K562 (cell line): ENCODE measurements around the gene BANP. TPM values are rescaled to one million over a fixed set of nuclear protein-coding genes. Genes with fewer than 3 reads are reported as not detected.

Experiments
- polyA plus RNA-seq, 8 experiments: library from polyadenylated mRNA; depleted of rRNA in 4 of 8; stranded (reverse) in 5 of 8; unstranded in 3 of 8; fragments of >200 nt; fragmentation: Nextera tagmentation in 2 of 8; fragmentation: Illumina TruSeq in 1 of 8; extraction: Ambion mirVana in 2 of 8; extraction: Trizol in 1 of 8; gene quantifications; 2 replicates each; pipeline versions ENCODE4 v1.2.1 to v1.2.3, GENCODE V29; 2011 to 2014; ENCODE audit warnings: inconsistent platforms in 1 of 8, missing spikeins in 1 of 8
- total RNA-seq, 7 experiments: library from RNA; depleted of rRNA in 6 of 7; stranded (reverse); fragments of >200 nt in 6 of 7; fragmentation: Illumina TruSeq in 2 of 7; extraction: Trizol in 2 of 7; gene quantifications; 2 replicates each; pipeline versions ENCODE4 v1.2.1 to v1.2.3, GENCODE V29; 2011 to 2021; ENCODE audit warnings: low replicate concordance in 1 of 7
- TF ChIP-seq, protein P1 (sequence below), 2 experiments: fragments of 450-650 bp; IDR thresholded peaks; 2 replicates each; pipeline ENCODE4 v1.6.1; 2016; ENCODE audit warnings: mild to moderate bottlenecking in 2 of 2, borderline replicate concordance in 1 of 2, low read depth in 1 of 2, moderate library complexity in 1 of 2
- TF ChIP-seq, protein P2 (sequence below): fragments of 250-450 bp; sonication (Bioruptor Pico); IDR thresholded peaks from 2 replicates; pipeline ENCODE4 v1.9.0; 2021; ENCODE audit warnings: mild to moderate bottlenecking

The BANP gene
- total and polyA plus RNA-seq, 9 of the 15 experiments (the other 6 are each of a cell fraction or from before 2014, with no cell fraction given), result 4.6 to 22.1 (median 15.6) TPM

DNA sequence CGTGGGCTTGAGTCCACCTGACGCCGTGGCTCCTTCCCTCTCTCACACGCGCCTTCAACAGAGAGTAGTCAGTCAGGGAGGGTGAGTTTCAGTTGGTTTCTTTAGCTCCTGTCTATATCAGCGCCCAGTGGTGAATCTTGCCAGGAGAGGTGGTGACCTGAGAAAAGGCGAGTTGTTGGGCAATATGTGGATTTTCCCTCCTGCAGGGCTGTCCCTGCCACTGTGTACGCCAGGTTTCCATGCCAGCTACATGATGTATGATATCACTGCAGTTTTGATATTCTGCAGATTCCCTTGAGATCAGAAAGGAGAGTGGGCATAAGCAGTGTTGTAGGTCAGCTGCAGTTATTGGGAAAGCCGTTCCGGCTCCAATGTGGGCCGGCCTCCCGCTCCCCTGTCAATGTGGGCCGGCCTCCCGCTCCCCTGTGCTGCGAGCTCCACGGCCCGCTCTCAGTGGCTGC, 31.4 kb downstream of the BANP start (continued):
- TF ChIP-seq, protein P1, sequence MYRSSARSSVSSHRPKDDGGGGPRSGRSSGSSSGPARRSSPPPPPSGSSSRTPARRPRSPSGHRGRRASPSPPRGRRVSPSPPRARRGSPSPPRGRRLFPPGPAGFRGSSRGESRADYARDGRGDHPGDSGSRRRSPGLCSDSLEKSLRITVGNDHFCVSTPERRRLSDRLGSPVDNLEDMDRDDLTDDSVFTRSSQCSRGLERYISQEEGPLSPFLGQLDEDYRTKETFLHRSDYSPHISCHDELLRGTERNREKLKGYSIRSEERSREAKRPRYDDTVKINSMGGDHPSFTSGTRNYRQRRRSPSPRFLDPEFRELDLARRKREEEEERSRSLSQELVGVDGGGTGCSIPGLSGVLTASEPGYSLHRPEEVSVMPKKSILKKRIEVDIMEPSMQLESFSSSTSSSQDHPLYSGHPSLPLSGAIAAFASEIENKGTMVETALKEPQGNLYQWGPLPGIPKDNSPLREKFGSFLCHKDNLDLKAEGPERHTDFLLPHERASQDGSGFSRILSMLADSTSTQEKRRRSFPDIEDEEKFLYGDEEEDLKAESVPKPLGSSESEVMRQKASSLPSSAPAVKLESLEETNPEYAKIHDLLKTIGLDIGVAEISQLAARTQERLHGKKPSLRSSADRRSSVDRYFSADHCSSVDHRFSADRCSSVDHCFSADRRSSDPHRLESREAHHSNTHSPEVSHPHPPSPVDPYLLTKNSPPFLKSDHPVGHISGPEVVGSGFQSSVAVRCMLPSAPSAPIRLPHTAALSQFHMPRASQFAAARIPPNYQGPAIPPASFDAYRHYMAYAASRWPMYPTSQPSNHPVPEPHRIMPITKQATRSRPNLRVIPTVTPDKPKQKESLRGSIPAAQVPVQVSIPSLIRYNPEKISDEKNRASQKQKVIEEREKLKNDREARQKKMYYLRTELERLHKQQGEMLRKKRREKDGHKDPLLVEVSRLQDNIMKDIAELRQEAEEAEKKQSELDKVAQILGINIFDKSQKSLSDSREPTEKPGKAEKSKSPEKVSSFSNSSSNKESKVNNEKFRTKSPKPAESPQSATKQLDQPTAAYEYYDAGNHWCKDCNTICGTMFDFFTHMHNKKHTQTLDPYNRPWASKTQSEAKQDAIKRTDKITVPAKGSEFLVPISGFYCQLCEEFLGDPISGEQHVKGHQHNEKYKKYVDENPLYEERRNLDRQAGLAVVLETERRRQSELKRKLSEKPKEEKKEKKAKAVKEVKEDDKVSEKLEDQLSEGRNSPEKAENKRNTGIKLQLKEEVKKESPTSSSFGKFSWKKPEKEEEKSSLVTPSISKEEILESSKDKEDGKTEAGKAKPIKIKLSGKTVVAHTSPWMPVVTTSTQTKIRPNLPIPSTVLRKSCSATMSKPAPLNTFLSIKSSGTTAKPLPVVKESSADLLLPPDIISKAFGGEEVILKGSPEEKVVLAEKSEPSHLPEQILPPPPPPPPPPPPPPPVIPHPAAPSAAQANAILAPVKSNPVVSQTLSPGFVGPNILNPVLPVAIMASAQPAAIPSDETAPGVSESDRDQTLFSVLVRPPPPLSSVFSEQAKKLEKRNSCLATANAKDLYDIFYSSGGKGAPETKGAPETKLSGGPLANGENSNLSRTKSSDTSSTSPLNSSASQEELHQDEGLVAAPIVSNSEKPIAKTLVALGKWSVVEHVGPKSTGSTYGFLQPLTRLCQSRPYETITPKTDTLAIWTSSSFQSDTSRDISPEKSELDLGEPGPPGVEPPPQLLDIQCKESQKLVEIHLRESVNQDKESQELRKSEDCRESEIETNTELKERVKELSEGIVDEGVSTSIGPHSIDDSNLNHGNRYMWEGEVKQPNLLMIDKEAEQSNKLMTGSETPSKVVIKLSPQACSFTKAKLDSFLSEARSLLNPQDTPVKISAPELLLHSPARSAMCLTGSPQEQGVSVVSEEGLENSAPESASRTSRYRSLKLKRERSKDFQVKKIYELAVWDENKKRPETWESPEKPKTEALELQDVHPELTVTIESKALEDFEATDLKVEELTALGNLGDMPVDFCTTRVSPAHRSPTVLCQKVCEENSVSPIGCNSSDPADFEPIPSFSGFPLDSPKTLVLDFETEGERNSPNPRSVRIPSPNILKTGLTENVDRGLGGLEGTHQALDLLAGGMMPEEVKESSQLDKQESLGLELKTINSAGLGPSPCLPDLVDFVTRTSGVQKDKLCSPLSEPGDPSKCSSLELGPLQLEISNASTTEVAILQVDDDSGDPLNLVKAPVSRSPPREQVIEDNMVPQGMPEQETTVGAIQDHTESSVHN (IDR thresholded peaks at IDR 0.05; ENCODE audit: borderline replicate concordance in 1 of 2, low read depth in 1 of 2), result no peak
- TF ChIP-seq, protein P2, sequence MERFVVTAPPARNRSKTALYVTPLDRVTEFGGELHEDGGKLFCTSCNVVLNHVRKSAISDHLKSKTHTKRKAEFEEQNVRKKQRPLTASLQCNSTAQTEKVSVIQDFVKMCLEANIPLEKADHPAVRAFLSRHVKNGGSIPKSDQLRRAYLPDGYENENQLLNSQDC (CRISPR knock-in tag), result no peak
